ENCODE data around the gene MLIP. TPM values are rescaled to one million over a fixed set of nuclear protein-coding genes. Genes with fewer than 3 reads are reported as not detected.

Gene MLIP
- total and polyA plus RNA-seq, 10 donors: 0.02 to 0.30 (median 0.07) TPM; not detected in 6

DNA sequence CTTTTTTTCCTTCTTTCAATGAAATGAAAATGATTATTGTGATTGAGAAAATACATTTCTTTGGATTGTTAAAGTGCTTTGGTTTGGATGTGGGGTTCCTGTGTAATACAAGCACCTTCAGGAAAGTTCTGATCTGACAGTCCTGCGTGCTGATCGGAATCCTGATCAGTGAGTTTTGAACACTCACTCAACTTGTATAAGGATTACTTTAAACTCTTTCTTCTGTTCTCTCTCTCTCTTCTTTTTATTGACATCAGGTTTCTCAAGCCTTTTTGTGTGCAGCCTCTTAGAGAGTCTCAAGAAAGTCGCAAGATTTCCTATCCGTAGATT is 197.7 kb downstream of the MLIP start:
- no peak overlapping the region for H3K27ac ChIP-seq
- no peaks in the 10 kb centered on the region for H3K36me3 ChIP-seq
- no peaks in the 10 kb centered on the region for H3K9me3 ChIP-seq
- no peaks in the 10 kb centered on the region for H3K27me3 ChIP-seq (replicated peaks in 1 of 7)
- WGBS, 5 donors: 92 to 96% (median 95%) methylated on average over 4 of the region's 4 CpGs
- DNase-seq: no peak
- no peak overlapping the region for H3K4me3 ChIP-seq
- TF ChIP-seq, protein P1, sequence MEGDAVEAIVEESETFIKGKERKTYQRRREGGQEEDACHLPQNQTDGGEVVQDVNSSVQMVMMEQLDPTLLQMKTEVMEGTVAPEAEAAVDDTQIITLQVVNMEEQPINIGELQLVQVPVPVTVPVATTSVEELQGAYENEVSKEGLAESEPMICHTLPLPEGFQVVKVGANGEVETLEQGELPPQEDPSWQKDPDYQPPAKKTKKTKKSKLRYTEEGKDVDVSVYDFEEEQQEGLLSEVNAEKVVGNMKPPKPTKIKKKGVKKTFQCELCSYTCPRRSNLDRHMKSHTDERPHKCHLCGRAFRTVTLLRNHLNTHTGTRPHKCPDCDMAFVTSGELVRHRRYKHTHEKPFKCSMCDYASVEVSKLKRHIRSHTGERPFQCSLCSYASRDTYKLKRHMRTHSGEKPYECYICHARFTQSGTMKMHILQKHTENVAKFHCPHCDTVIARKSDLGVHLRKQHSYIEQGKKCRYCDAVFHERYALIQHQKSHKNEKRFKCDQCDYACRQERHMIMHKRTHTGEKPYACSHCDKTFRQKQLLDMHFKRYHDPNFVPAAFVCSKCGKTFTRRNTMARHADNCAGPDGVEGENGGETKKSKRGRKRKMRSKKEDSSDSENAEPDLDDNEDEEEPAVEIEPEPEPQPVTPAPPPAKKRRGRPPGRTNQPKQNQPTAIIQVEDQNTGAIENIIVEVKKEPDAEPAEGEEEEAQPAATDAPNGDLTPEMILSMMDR (IDR thresholded peaks at IDR 0.05 in 8 of 11, conservative IDR thresholded peaks at IDR 0.05 in 3 of 11): no peak
- TF ChIP-seq POLR2AphosphoS5 (IDR thresholded peaks at IDR 0.05) (no peak), POLR2A (IDR thresholded peaks at IDR 0.05) (no peak)
- intact Hi-C loops (cut with DNase I; ENCODE audit: low total_unique reads): no loop called here
- H3K4me1 ChIP-seq: no peaks in the 10 kb centered on the region

DNA sequence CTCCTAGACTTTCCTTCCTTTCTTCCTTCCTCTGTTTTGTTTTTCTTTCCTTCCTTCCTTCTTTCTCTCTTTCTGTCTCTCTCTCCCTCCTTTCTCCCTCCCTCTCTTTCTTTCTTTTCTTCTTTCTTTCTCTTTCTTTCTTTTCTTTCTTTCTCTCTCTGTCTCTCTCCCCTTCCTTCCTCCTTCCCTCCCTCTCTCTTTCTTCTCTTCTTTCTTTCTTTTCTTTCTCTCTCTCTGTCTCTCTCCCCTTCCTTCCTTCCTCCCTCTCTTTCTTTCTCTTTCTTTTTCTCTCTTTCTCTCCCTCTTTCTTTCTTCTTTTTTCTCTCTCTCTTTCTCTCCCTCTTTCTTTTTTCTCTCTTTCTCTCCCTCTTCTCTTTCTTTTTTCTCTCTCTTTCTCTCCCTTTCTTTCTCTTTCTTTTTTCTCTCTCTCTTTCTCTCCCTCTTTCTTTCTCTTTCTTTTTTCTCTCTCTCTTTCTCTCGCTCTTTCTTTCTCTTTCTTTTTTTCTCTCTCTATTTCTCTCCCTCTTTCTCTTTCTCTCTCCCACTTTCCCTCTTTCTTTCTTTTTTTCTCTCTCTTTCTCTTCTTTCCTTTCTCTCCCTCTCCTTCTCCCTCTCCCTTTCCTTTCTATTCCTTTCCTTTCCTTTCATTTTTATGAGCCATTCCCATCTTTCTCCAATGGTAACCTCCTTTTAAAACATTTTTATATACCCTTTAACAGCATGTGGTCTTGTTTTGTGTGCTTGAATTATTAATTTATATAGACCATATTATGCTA is 199.3 kb downstream of the MLIP start:
- H3K9me3 ChIP-seq: no peaks in the 10 kb centered on the region
- no peak overlapping the region for H3K4me3 ChIP-seq
- 78 to 89% (median 82%) methylated on average over 1 of the region's 1 CpG for WGBS, 5 donors
- TF ChIP-seq, protein P1 (IDR thresholded peaks at IDR 0.05 in 8 of 11, conservative IDR thresholded peaks at IDR 0.05 in 3 of 11): no peak
- TF ChIP-seq POLR2A (IDR thresholded peaks at IDR 0.05) (no peak), POLR2AphosphoS5 (IDR thresholded peaks at IDR 0.05) (no peak)
- H3K4me1 ChIP-seq: no peaks in the 10 kb centered on the region
- H3K27ac ChIP-seq: no peak overlapping the region
- intact Hi-C loops (cut with DNase I; ENCODE audit: low total_unique reads): no loop called here
- H3K36me3 ChIP-seq: no peaks in the 10 kb centered on the region
- H3K27me3 ChIP-seq (replicated peaks in 1 of 7): no peaks in the 10 kb centered on the region
- DNase-seq: no peak

DNA sequence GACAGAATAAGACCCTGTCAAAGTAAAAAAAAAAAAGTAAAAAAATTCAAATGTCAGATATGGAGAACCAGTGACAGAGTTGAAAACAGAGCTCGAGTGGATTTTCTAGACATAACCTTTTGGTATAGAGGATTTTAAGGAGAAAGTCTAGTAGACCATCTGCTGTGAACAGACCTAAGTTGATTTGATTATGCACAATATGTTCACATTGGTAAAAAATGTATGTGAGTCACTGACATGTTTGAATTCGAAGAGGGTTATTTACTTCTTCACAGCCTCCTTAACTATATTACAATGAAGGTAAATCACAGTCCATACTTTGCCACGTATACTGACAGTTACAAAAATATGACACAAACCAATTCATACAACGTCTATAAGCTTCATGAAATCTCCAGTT is 204.4 kb downstream of the MLIP start:
- Histone ChIP-seq H3K4me1 (no peaks in the 10 kb centered on the region), H3K27ac (no peak overlapping the region), H3K4me3 (no peak overlapping the region), H3K9me3 (no peaks in the 10 kb centered on the region), H3K27me3 (replicated peaks in 1 of 7) (no peaks in the 10 kb centered on the region), H3K36me3 (no peaks in the 10 kb centered on the region)
- WGBS, 5 donors: 68 to 84% (median 70%) methylated on average over 4 of the region's 4 CpGs
- no peak for TF ChIP-seq POLR2AphosphoS5 (IDR thresholded peaks at IDR 0.05)
- intact Hi-C loops (cut with DNase I; ENCODE audit: low total_unique reads): no loop called here
- DNase-seq: no peak

Other genes starting within 250 kb of the MLIP start
- gene TINAG, start 197.0 kb downstream of the MLIP start, total RNA-seq: not detected
- gene TINAG, start 197.0 kb downstream of the MLIP start, polyA plus RNA-seq: not detected

Measured in spleen (tissue), 11 donors.